CD4-positive, CD25-positive, alpha-beta regulatory T cell (primary cell): ENCODE measurements around the gene CHMP4A. TPM values are rescaled to one million over a fixed set of nuclear protein-coding genes. Genes with fewer than 3 reads are reported as not detected.
"Not testable (repeated sequence)": the region's sequence is repeated elsewhere in the genome, so short reads cannot be mapped to it uniquely, and the experiment has no call there.

Experiments used
- ATAC-seq, 2 donors: fragments of 150-1000 bp; cut with Tn5 transposase; one replicate each; pipeline ENCODE4 v1.10.0; 2021; ENCODE audit warnings: low read depth in 2 of 2, moderate number of reproducible peaks in 2 of 2, moderate library complexity in 1 of 2
- DNase-seq, 3 donors: peaks; one replicate each; pipeline versions ENCODE4 v3.0.0 to v3.0.0-alpha.2; 2012 to 2022; ENCODE audit warnings: mixed read lengths in 1 of 3
- H3K27ac ChIP-seq: one replicate; pipeline ENCODE4 v1.7.0; 2013; ENCODE audit warnings: mild to moderate bottlenecking, low read length; ENCODE audit not compliant: insufficient read depth, poor library complexity, severe bottlenecking
- H3K27me3 ChIP-seq: one replicate; pipeline ENCODE4 v1.7.0; 2013; ENCODE audit warnings: low read length; ENCODE audit not compliant: control insufficient read depth, insufficient read depth
- H3K36me3 ChIP-seq: one replicate; pipeline ENCODE4 v1.7.0; 2013; ENCODE audit warnings: mild to moderate bottlenecking, low read length, moderate library complexity; ENCODE audit not compliant: control insufficient read depth, insufficient read depth
- H3K4me1 ChIP-seq: 2 replicates; pipeline ENCODE4 v1.7.0; 2013; ENCODE audit warnings: mild to moderate bottlenecking, low read length; ENCODE audit not compliant: insufficient read depth, control insufficient read depth, poor library complexity, severe bottlenecking
- H3K4me3 ChIP-seq: one replicate; pipeline ENCODE4 v1.7.0; 2013; ENCODE audit warnings: low read depth, mild to moderate bottlenecking, low read length, moderate library complexity
- H3K9me3 ChIP-seq, 2 experiments: 1 replicate in 1 of 2; 2 replicates in 1 of 2; pipeline ENCODE4 v1.7.0; 2013; ENCODE audit warnings: low read length in 2 of 2, mild to moderate bottlenecking in 1 of 2, moderate library complexity in 1 of 2; ENCODE audit not compliant: control insufficient read depth in 2 of 2
- H3K27ac Mint-ChIP-seq, 3 donors: one replicate each; pipeline ENCODE4 v1.8.0; 2020 to 2022; ENCODE audit warnings: mild to moderate bottlenecking in 3 of 3, mixed read lengths in 3 of 3, moderate library complexity in 2 of 3
- H3K27me3 Mint-ChIP-seq: one replicate; pipeline ENCODE4 v1.8.0; 2022; ENCODE audit warnings: mild to moderate bottlenecking, mixed read lengths
- H3K36me3 Mint-ChIP-seq: one replicate; pipeline ENCODE4 v1.8.0; 2020; ENCODE audit warnings: mixed read lengths
- H3K4me1 Mint-ChIP-seq, 4 donors: one replicate each; pipeline ENCODE4 v1.8.0; 2020 to 2022; ENCODE audit warnings: mixed read lengths in 4 of 4, mild to moderate bottlenecking in 1 of 4
- H3K4me3 Mint-ChIP-seq, 4 donors: one replicate each; pipeline ENCODE4 v1.8.0; 2020 to 2022; ENCODE audit warnings: mild to moderate bottlenecking in 4 of 4, mixed read lengths in 4 of 4, moderate library complexity in 3 of 4
- H3K9me3 Mint-ChIP-seq, 7 donors: one replicate each; pipeline ENCODE4 v1.8.0; 2020 to 2022; ENCODE audit warnings: mixed read lengths in 7 of 7, mild to moderate bottlenecking in 3 of 7, moderate library complexity in 2 of 7
- polyA plus RNA-seq, 4 donors: library from polyadenylated mRNA; unstranded; fragments of 300-500 nt; fragmentation: Illumina TruSeq; gene quantifications; one replicate each; pipeline ENCODE4 v1.2.3, GENCODE V29; 2021
- total RNA-seq: library from RNA; stranded (reverse); gene quantifications from one replicate; pipeline ENCODE4 v1.2.3, GENCODE V29; 2022

CHMP4A gene
- total and polyA plus RNA-seq, 5 donors from 2014 or later, result 108 to 154 (median 130) TPM

DNA sequence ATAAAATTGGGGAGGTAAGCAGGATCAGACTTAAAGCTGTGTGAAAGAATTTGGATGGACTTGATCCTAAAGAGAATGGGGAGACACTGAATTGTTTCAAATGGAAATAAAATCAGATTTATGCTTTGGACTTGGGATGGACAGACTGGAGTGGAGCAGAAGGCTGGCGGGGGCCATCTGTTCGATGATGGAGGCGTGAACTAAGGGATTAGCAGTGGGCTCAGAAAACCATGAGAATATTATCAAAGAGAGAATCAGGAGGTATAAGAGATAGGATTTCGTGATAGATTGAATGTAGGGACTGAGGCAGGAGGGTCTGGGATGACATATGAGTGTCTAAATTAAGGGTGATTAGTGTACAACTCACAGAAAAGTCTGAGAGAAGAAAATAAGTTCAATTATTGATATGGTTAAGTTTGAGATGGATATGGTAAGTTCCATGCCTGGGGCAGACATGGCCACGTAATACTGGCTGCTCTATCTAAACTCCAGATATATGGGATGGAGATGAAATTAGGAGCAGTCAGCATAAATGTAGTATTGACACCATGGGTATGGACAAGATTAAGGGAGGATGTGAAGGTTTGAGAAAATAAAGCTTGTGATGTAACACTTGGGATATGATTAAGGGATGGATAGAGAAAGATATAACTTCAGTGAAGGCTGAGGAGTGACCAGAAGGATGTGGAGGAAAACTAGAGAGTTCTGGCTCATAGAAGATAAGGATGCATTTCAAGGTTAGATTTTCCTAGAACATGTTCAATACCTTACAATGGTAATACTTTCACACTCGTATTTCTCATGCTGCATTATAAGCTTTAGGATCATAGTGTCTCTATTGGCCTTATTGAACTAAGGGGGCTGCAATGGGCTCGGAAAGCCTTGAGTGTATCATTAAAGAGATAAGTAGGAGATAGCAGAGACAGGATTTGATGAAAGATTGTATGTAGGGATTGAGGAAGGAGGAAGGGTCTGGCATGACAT, 8.8 kb downstream of the CHMP4A start:
- Histone ChIP-seq H3K4me1 (no peaks in the 10 kb centered on the region), H3K27me3 (no peaks in the 10 kb centered on the region), H3K27ac (no peak overlapping the region), H3K9me3 (no peaks in the 10 kb centered on the region), H3K4me3 (no peak overlapping the region), H3K36me3 (peaks cover 39% of the 10 kb centered on the region)
- peaks cover 15 to 49% (median 24%) of the 10 kb centered on the region in 4 donors for H3K4me1 Mint-ChIP-seq
- ATAC-seq (no peak), DNase-seq (no peak)
- no peak overlapping the region for H3K4me3 Mint-ChIP-seq
- H3K27me3 Mint-ChIP-seq, result no peaks in the 10 kb centered on the region
- H3K9me3 Mint-ChIP-seq, result peaks cover 0 to 2% (median 0%) of the 10 kb centered on the region in 7 donors
- H3K36me3 Mint-ChIP-seq, result peaks cover 45% of the 10 kb centered on the region
- peak overlapping the region in 1 of 3 donors; percentile 0 for H3K27ac Mint-ChIP-seq

DNA sequence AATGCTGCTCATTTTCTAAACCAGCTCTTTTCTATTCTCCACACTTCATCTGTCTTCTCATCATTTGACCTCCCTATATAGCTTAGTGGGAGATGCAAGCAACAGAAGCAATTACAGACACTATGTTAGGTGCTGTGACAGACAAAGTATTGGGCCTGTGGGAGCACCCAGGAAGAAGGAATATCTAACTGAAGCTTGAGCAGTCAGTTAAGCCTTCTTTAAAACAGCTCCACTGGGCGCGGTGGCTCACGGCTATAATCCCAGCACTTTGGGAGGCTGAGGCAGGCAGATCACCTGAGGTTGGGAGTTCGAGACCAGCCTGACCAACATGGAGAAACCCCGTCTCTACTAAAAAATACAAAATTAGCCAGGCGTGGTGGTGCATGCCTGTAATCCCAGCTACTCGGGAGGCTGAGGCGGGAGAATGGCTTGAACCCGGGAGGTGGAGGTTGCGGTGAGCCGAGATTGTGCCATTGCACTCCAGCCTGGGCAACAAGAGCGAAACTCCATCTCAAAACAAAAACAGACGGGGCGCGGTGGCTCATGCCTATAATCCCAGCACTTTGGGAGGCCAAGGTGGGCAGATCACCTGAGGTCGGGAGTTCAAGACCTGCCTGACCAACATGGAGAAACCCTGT, 9.9 kb downstream of the CHMP4A start:
- not testable (repeated sequence) for H3K4me3 ChIP-seq, H3K27ac Mint-ChIP-seq, H3K27me3 Mint-ChIP-seq, DNase-seq, H3K27ac ChIP-seq, H3K4me1 ChIP-seq, H3K4me3 Mint-ChIP-seq, H3K27me3 ChIP-seq, H3K9me3 Mint-ChIP-seq, H3K9me3 ChIP-seq, ATAC-seq
- H3K36me3 ChIP-seq, result peaks cover 30% of the 10 kb centered on the region
- peaks cover 49% of the 10 kb centered on the region for H3K36me3 Mint-ChIP-seq
- H3K4me1 Mint-ChIP-seq, result peaks cover 25 to 55% (median 32%) of the 10 kb centered on the region in 4 donors

- H3K4me3 ChIP-seq, H3K4me3 Mint-ChIP-seq, H3K9me3 ChIP-seq, H3K27ac ChIP-seq, H3K9me3 Mint-ChIP-seq, DNase-seq, H3K4me1 ChIP-seq, H3K27me3 Mint-ChIP-seq, ATAC-seq, H3K27me3 ChIP-seq: not testable (repeated sequence)
- Mint-ChIP-seq H3K4me1 (peaks cover 25 to 59% (median 30%) of the 10 kb centered on the region in 4 donors), H3K27ac (peak overlapping the region in 1 of 3 donors; percentile 32), H3K36me3 (peaks cover 44% of the 10 kb centered on the region)
- H3K36me3 ChIP-seq, result peaks cover 26% of the 10 kb centered on the region
Measured at GRCh38 chr14:24202538-24202937, 10.8 kb downstream of the CHMP4A start.

GRCh38 chr14:24198814-24199524, 14.3 kb downstream of the CHMP4A start:
- peak overlapping the region; percentile 23 for H3K27ac ChIP-seq
- DNase-seq, result no peak
- Mint-ChIP-seq H3K9me3 (peaks cover 0 to 2% (median 0%) of the 10 kb centered on the region in 7 donors), H3K4me3 (peak overlapping the region in 3 of 4 donors; percentile 4 to 91 (median 38)), H3K36me3 (peaks cover 24% of the 10 kb centered on the region), H3K27me3 (peaks cover 13% of the 10 kb centered on the region), H3K4me1 (peaks cover 22 to 66% (median 40%) of the 10 kb centered on the region in 4 donors), H3K27ac (peak overlapping the region; percentile 70 to 91 (median 77))
- H3K36me3 ChIP-seq, result peaks cover 4% of the 10 kb centered on the region
- H3K27me3 ChIP-seq, result no peaks in the 10 kb centered on the region
- H3K4me3 ChIP-seq, result no peak overlapping the region
- no peaks in the 10 kb centered on the region for H3K9me3 ChIP-seq
- H3K4me1 ChIP-seq, result peaks cover 39% of the 10 kb centered on the region
- ATAC-seq, result no peak

DNA sequence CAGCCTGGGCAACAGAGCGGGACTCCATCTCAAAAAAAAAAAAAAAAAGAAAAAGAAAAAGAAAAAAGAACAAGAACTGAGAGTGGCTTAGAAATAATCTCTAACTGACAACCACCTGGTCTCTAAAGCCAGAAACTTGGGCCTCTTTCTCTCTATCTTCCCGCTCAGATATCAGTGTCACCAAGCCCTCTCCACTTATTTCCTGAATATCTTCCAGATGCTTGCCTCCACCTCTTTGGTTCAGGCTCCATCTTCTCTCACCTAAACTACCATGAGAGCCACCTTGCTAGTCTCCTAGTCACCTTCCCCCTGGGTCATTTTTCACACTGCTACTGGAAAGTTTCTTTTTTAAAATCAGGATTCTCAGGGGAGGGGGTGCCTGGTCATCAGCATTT, 16.2 kb downstream of the CHMP4A start:
- no peak overlapping the region for H3K4me3 ChIP-seq
- no peak for DNase-seq
- H3K36me3 ChIP-seq, result peaks cover 12% of the 10 kb centered on the region
- ATAC-seq, result no peak
- H3K27me3 ChIP-seq, result no peaks in the 10 kb centered on the region
- no peaks in the 10 kb centered on the region for H3K9me3 ChIP-seq
- peaks cover 13% of the 10 kb centered on the region for H3K27me3 Mint-ChIP-seq
- peaks cover 0 to 2% (median 0%) of the 10 kb centered on the region in 7 donors for H3K9me3 Mint-ChIP-seq
- H3K4me3 Mint-ChIP-seq, result peak overlapping the region; percentile 94 to 99 (median 96)
- peaks cover 23% of the 10 kb centered on the region for H3K36me3 Mint-ChIP-seq
- H3K27ac Mint-ChIP-seq, result peak overlapping the region in 1 of 3 donors; percentile 98
- H3K27ac ChIP-seq, result no peak overlapping the region
- H3K4me1 Mint-ChIP-seq, result peaks cover 22 to 69% (median 42%) of the 10 kb centered on the region in 4 donors
- H3K4me1 ChIP-seq, result peaks cover 40% of the 10 kb centered on the region

GRCh38 chr14:24196071-24197055, 16.9 kb downstream of the CHMP4A start:
- no peaks in the 10 kb centered on the region for H3K27me3 ChIP-seq
- peak in 1 of 3 donors; percentile 35 for DNase-seq
- peak overlapping the region; percentile 79 for H3K4me3 ChIP-seq
- Mint-ChIP-seq H3K27ac (peak overlapping the region; percentile 98), H3K4me3 (peak overlapping the region; percentile 94 to 99 (median 96)), H3K4me1 (peaks cover 27 to 72% (median 45%) of the 10 kb centered on the region in 4 donors), H3K27me3 (peaks cover 13% of the 10 kb centered on the region), H3K36me3 (peaks cover 19% of the 10 kb centered on the region), H3K9me3 (peaks cover 0 to under 1% (median 0%) of the 10 kb centered on the region in 7 donors)
- peaks cover 40% of the 10 kb centered on the region for H3K4me1 ChIP-seq
- peaks cover 13% of the 10 kb centered on the region for H3K36me3 ChIP-seq
- no peak for ATAC-seq
- H3K9me3 ChIP-seq, result no peaks in the 10 kb centered on the region
- H3K27ac ChIP-seq, result peak overlapping the region; percentile 98
